Natural killer cell treated with Interleukin-12 subunit alpha and Interleukin-12 subunit beta and Interleukin-15 and Interleukin-18, amount 100 ng/mL, for 72 hours (primary cell): ENCODE measurements around the gene PIK3C2G. TPM values are rescaled to one million over a fixed set of nuclear protein-coding genes. Genes with fewer than 3 reads are reported as not detected.

Experiments
- ATAC-seq, 2 donors: fragments of 150-1000 bp; cut with Tn5 transposase in 1 of 2; sonication (Bioruptor Pico), chemical (Tn5 transposase) in 1 of 2; 2 replicates each; pipeline ENCODE4 v1.10.0; 2021
- DNase-seq: peaks from one replicate; pipeline ENCODE4 v3.0.0; 2022; ENCODE audit warnings: low spot score
- H3K27ac Mint-ChIP-seq, 2 donors: 1 replicate in 1 of 2; 2 replicates in 1 of 2; pipeline ENCODE4 v1.8.0; 2022; ENCODE audit warnings: mixed read lengths in 2 of 2, mild to moderate bottlenecking in 1 of 2, moderate library complexity in 1 of 2
- H3K27me3 Mint-ChIP-seq, 2 donors: 1 replicate in 1 of 2; 2 replicates in 1 of 2; pipeline ENCODE4 v1.8.0; 2022; ENCODE audit warnings: mixed read lengths in 2 of 2
- H3K36me3 Mint-ChIP-seq: one replicate; pipeline ENCODE4 v1.8.0; 2022; ENCODE audit warnings: mixed read lengths
- H3K4me1 Mint-ChIP-seq, 2 donors: 1 replicate in 1 of 2; 2 replicates in 1 of 2; pipeline ENCODE4 v1.8.0; 2022; ENCODE audit warnings: low read depth in 2 of 2, mixed read lengths in 2 of 2, mild to moderate bottlenecking in 1 of 2
- H3K4me3 Mint-ChIP-seq: one replicate; pipeline ENCODE4 v1.8.0; 2022; ENCODE audit warnings: mixed read lengths
- H3K9me3 Mint-ChIP-seq: 2 replicates; pipeline ENCODE4 v1.8.0; 2022; ENCODE audit warnings: mixed read lengths
- total RNA-seq, 2 donors: library from RNA; stranded (reverse); gene quantifications; one replicate each; pipeline ENCODE4 v1.2.3, GENCODE V29; 2022

The PIK3C2G gene
- total RNA-seq, 2 donors from 2014 or later, result not detected

DNA sequence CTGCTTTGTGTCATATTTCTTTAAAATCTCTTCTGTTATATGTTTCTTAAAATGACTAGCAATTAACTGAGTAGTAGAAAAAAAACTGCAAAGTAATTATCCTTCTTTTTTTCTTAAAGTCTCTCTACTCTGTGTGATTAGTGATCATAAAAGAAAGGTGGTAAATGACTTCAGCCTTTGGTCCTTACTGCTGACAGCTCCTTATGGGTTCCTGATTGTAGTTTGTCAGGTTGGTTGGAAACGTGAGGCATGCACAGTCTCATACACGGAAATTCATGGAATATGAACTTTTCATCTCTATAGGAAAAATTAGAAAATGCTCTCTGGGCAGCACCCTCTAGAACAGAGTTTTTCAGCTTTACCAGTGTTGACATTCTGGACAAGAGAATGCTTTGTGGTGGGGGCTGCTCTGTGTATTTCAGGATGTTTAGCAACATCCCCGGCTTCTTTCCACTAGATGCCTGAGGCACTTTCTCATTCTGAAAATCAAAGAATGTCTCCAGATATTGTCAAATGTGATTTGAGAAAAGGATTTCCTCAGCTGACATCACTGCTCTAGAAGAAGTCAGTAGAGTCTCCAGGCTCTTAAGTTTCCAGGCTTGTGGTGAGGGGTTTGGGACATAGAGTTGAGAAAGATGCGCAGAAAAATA, 121.0 kb downstream of the PIK3C2G start:
- Mint-ChIP-seq H3K27me3 (no peaks in the 10 kb centered on the region), H3K4me3 (no peak overlapping the region)
- no peak for ATAC-seq

DNA sequence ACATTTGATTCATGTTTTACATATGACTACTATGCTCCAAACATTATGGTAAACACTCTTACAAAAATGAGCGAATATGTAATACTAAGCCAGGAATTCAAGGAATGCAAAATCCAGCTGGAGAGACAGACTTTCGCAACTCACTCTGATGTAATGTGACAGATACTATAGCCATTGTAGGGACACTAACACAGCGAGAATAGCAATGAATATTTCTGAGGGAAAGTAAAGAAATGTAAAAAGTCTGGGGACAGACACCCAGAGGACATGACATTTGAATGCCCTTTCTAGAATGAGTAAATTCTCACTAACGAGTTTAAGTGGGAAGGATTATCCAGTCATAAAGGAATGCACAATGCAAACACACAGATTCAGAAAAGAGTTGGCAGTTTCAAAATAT, 121.9 kb downstream of the PIK3C2G start:
- Mint-ChIP-seq H3K36me3 (peaks cover 6% of the 10 kb centered on the region), H3K9me3 (peaks cover 24% of the 10 kb centered on the region), H3K4me1 (no peaks in the 10 kb centered on the region), H3K27ac (no peak overlapping the region), H3K4me3 (no peak overlapping the region), H3K27me3 (no peaks in the 10 kb centered on the region)
- no peak for ATAC-seq
- no peak for DNase-seq

More for the DNA sequence above, 121.0 kb downstream of the PIK3C2G start:
- no peak for DNase-seq
- Mint-ChIP-seq H3K9me3 (peaks cover 23% of the 10 kb centered on the region), H3K36me3 (peaks cover 6% of the 10 kb centered on the region), H3K27ac (no peak overlapping the region), H3K4me1 (no peaks in the 10 kb centered on the region)

DNA sequence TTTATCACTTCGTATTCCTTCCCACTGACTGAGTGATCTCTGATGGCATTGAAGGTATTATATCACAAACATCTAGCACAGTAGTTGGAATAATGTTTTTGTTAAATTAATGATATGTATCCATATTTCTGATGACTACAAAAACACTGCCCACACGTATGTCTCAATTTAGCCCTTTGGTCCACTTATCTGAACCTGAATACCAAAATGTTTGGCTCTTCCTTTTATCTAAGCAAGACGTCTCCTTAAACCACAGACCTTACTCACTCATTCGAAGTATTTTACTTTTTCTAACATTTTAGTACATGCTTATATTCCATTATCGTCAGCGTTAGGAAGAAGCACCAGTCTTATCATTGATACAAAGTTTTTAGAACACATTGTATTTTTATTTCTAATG, 126.4 kb downstream of the PIK3C2G start:
- Mint-ChIP-seq H3K27me3 (no peaks in the 10 kb centered on the region), H3K27ac (no peak overlapping the region), H3K4me1 (no peaks in the 10 kb centered on the region), H3K4me3 (no peak overlapping the region), H3K9me3 (peaks cover 28% of the 10 kb centered on the region), H3K36me3 (peaks cover 6% of the 10 kb centered on the region)
- ATAC-seq, result no peak
- DNase-seq, result no peak

DNA sequence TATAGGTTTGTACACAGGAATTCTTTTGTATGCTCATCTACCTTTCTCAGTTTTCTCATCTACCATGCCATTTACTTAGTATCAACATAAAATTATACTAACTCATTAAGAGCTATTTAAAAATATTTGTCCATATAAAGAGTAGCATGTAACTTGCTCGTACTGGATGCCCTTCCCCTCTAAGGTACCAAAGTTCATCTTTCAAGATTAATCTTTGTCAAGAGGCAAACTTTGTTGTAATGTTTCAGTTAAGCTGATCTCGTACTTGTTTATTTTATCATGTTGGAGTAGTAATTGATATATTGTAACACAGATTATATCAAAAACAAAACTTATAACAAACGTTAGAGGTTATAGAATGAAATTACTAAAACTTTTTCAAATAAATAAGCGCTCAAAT, 128.5 kb downstream of the PIK3C2G start:
- Mint-ChIP-seq H3K9me3 (peaks cover 34% of the 10 kb centered on the region), H3K4me3 (no peak overlapping the region), H3K36me3 (peaks cover 6% of the 10 kb centered on the region), H3K4me1 (no peaks in the 10 kb centered on the region), H3K27ac (no peak overlapping the region), H3K27me3 (no peaks in the 10 kb centered on the region)
- DNase-seq (no peak), ATAC-seq (no peak)

DNA sequence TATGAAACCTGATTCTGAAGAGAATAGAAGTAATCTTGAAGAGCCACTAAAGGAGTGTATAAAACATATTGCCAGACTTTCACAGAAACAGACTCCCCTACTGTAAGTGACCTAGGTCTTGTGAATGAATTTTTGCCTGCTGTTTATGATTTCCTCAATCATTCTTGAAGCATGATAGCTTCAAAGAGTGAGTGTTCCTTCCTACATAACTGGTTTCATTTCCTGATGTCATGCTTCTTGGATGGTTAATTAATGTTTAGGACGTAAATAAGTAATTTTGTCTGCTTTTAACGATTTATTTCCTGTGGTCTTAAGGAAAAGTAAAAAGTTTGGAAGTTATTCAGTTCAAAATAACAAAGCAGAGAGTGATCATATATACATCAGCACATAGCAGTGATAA, 129.8 kb downstream of the PIK3C2G start:
- Mint-ChIP-seq H3K36me3 (peaks cover 2% of the 10 kb centered on the region), H3K27ac (no peak overlapping the region), H3K4me3 (no peak overlapping the region), H3K9me3 (peaks cover 28% of the 10 kb centered on the region), H3K4me1 (no peaks in the 10 kb centered on the region), H3K27me3 (no peaks in the 10 kb centered on the region)
- DNase-seq, result no peak
- no peak for ATAC-seq

DNA sequence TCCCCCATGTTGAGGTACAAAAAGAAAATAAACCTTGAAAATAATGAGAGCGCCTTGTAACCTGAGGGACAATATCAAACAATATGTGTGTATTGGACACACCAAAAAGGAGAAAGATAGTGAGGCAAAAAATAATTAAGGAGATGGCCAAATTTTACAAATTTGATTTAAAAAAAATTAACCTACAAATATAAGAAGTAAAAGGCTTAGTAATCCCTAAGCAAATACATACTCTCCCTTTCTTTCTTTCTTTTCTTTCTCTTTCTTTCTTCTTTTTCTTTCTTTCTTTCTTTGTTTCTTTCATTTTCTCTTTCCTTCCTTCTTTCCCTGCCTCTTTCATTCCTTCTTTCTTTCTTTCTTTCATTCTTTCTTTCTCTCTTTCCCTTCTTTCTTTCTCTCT, 133.4 kb downstream of the PIK3C2G start:
- no peaks in the 10 kb centered on the region for H3K36me3 Mint-ChIP-seq
- DNase-seq (no peak), ATAC-seq (no peak)
- peaks cover 15% of the 10 kb centered on the region for H3K9me3 Mint-ChIP-seq
- no peak overlapping the region for H3K4me3 Mint-ChIP-seq
- H3K27ac Mint-ChIP-seq, result no peak overlapping the region
- no peaks in the 10 kb centered on the region for H3K4me1 Mint-ChIP-seq
- H3K27me3 Mint-ChIP-seq, result no peaks in the 10 kb centered on the region

DNA sequence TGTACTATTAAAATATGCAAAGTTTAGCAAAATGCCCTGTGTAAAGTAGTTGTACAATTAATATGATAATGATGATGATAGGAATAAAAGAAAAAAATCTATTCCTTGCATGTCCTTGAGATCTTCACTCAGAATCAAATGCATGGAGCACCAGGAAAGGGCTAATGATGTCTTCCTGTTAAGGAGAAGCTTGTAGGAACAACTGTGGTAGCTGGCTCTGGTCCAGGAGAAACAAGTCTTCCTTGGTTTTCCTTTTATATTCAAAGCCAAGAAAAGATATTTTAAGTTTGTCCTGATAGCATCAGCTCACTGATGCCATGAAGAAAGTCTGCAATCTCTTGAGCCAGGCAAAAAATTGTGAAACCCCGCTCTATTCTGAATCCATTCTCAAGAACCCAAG, 138.9 kb downstream of the PIK3C2G start:
- Mint-ChIP-seq H3K4me1 (no peaks in the 10 kb centered on the region), H3K27ac (no peak overlapping the region), H3K9me3 (peaks cover 14% of the 10 kb centered on the region), H3K36me3 (no peaks in the 10 kb centered on the region), H3K27me3 (no peaks in the 10 kb centered on the region), H3K4me3 (no peak overlapping the region)
- ATAC-seq, result no peak
- no peak for DNase-seq

DNA sequence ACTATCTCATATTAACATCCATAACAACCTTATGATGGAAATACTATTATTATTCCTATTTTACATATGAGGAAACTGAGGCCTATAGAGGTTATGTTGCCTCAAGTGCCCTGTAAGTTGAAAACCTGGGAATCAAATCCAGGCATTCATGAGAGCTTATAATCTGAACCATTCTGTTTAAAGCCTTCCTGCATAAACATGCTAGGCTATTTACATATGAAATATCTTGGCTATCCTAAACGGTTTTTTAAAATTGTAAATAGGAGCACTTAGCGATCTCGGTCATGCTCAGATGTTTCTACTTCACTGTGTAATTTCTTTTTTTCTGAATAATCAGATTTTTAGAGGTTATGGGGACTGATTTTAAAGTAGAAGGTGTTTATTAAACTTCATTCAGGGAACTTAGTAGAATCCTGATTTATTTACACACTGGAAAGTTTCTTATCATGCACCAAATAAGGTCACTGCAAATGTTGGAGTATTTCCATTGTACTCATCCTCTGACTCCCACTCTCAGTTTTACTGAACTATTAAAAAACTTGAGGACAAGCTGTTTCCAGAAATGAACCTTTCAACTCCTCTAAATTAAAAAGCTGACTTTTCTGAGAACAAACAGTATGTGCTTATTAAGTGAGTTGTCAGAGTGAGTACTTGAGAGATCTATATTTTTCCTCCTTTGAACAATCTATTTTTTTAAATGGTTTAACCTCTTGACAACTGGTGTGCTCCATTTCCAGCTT, 141.7 kb downstream of the PIK3C2G start:
- DNase-seq (no peak), ATAC-seq (no peak)
- Mint-ChIP-seq H3K4me3 (no peak overlapping the region), H3K27me3 (no peaks in the 10 kb centered on the region), H3K27ac (no peak overlapping the region), H3K4me1 (no peaks in the 10 kb centered on the region), H3K9me3 (peaks cover 21% of the 10 kb centered on the region), H3K36me3 (no peaks in the 10 kb centered on the region)

DNA sequence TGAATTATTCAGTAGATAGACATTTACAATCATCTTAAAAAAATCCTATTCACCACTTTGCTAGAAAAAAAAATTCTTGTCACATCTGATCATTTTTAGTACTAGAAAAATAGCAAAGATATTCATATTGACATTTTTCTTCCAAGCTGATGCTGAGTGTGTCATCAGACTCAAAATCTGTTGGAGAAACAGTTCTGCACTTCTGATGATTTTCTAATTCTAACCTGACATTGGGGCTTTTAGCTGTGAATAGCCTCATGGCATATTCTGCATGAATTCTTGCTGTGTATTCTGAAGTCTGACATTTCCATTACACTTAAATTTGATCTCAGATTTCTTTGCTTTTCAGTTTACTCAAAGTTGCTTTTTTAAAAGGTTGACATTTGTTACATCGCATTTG, 150.1 kb downstream of the PIK3C2G start:
- Mint-ChIP-seq H3K4me1 (no peaks in the 10 kb centered on the region), H3K9me3 (peaks cover 14% of the 10 kb centered on the region), H3K36me3 (no peaks in the 10 kb centered on the region), H3K4me3 (no peak overlapping the region), H3K27ac (no peak overlapping the region), H3K27me3 (no peaks in the 10 kb centered on the region)
- no peak for ATAC-seq
- DNase-seq, result no peak

DNA sequence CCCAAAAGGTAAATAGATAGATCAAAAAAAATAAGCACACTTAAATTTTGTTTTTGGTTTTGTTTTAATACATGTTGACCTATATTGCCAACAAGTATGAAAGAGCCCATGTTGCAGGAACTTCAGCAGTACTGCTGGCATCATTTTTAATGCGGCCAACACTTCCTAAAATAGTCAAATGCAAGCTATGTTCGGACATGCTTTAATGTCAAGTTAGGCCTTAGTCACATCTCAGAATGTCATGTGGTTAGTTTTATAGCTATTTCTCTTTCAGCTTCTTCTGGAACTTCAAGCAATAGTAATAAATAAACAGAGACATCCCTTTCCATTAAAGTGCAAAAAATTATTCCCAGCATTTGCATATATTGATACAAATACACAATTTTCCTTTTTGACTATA, 153.4 kb downstream of the PIK3C2G start:
- H3K4me1 Mint-ChIP-seq, result no peaks in the 10 kb centered on the region
- H3K4me3 Mint-ChIP-seq, result no peak overlapping the region
- DNase-seq (no peak), ATAC-seq (no peak)
- H3K27ac Mint-ChIP-seq, result no peak overlapping the region
- no peaks in the 10 kb centered on the region for H3K36me3 Mint-ChIP-seq
- no peaks in the 10 kb centered on the region for H3K27me3 Mint-ChIP-seq
- H3K9me3 Mint-ChIP-seq, result peaks cover 10% of the 10 kb centered on the region

DNA sequence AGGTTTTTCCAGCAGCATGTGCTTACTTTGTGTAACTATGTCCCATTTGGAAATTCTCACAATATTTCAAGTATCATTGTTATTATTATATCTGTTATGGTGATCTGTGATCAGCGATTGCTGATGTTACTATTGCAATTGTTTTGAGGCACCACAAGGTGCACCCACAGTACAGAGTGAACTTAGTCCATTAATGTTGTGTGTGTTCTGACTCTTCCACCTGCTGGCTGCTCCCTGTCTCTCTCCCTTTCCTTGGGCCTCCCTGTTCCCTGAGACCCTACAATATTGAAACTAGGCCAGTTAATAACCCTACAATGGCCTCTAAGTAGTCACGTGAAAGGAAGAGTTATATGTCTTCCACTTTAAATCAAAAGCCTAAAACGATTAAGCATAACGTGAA, 153.9 kb downstream of the PIK3C2G start:
- peaks cover 8% of the 10 kb centered on the region for H3K9me3 Mint-ChIP-seq
- no peak overlapping the region for H3K4me3 Mint-ChIP-seq
- H3K27me3 Mint-ChIP-seq, result no peaks in the 10 kb centered on the region
- no peaks in the 10 kb centered on the region for H3K36me3 Mint-ChIP-seq
- no peak for ATAC-seq
- H3K4me1 Mint-ChIP-seq, result no peaks in the 10 kb centered on the region
- no peak for DNase-seq
- no peak overlapping the region for H3K27ac Mint-ChIP-seq

DNA sequence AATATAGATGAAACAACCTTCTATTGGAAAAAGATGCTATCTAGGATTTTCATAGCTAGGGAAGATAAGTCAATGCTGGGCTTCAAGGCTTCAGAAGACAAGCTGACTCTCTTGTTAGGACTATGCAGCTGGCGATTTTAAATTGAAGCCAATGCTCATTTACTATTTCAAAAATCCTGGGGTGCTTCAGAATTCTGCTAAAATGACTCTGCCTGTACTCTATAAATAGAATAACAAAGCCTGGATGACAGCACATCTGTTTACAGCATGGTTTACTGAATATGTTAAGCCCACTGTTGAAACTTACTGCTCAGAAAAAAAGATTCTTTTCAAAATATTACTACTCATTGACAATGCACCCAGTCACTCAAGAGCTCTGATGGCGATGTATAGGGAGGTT, 155.1 kb downstream of the PIK3C2G start:
- no peak overlapping the region for H3K27ac Mint-ChIP-seq
- no peaks in the 10 kb centered on the region for H3K36me3 Mint-ChIP-seq
- no peak overlapping the region for H3K4me3 Mint-ChIP-seq
- ATAC-seq (no peak), DNase-seq (no peak)
- H3K4me1 Mint-ChIP-seq, result no peaks in the 10 kb centered on the region
- H3K27me3 Mint-ChIP-seq, result no peaks in the 10 kb centered on the region
- H3K9me3 Mint-ChIP-seq, result peaks cover 8% of the 10 kb centered on the region

DNA sequence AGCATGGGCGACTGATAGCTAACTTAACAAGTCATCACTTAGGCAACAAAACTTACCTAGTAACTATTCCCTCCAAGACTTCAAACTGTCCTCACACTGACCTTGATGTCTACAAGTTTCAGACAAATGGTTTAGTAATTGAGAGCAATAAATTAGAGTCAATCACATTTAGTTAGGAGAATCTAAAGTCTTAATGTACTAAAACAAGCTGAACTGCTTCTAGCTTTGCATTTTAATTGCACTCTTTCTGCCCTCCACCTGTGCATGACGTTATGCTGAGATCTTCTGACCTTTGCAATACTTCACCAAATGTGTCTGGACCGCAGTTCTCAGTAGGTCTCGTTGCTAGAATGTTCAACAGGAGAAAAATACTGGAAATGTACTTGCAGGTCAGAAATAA, 158.0 kb downstream of the PIK3C2G start:
- Mint-ChIP-seq H3K27ac (no peak overlapping the region), H3K4me1 (no peaks in the 10 kb centered on the region), H3K4me3 (no peak overlapping the region), H3K9me3 (peaks cover 12% of the 10 kb centered on the region), H3K36me3 (no peaks in the 10 kb centered on the region), H3K27me3 (no peaks in the 10 kb centered on the region)
- ATAC-seq (no peak), DNase-seq (no peak)

DNA sequence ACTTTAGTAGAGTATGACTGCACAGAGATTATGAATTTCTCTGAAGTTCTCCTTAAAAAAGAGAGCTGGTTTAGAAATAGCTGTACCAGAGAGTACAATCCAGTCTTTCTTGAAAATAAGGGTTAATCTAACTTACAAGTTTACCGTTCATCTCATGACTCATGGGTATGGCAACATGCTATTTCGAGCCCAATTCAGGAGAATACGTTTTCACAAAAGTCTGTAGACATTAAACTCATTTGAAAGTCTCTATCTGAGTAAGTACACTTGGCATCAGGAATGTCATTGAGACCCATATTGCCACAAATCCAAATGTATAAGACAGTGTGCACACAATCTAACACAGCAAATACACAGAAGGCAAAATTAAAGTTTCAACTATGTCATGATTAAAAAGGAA, 160.5 kb downstream of the PIK3C2G start:
- peaks cover 4% of the 10 kb centered on the region for H3K36me3 Mint-ChIP-seq
- peaks cover 9% of the 10 kb centered on the region for H3K9me3 Mint-ChIP-seq
- no peak overlapping the region for H3K27ac Mint-ChIP-seq
- H3K27me3 Mint-ChIP-seq, result no peaks in the 10 kb centered on the region
- H3K4me3 Mint-ChIP-seq, result no peak overlapping the region
- DNase-seq (no peak), ATAC-seq (no peak)
- H3K4me1 Mint-ChIP-seq, result no peaks in the 10 kb centered on the region

DNA sequence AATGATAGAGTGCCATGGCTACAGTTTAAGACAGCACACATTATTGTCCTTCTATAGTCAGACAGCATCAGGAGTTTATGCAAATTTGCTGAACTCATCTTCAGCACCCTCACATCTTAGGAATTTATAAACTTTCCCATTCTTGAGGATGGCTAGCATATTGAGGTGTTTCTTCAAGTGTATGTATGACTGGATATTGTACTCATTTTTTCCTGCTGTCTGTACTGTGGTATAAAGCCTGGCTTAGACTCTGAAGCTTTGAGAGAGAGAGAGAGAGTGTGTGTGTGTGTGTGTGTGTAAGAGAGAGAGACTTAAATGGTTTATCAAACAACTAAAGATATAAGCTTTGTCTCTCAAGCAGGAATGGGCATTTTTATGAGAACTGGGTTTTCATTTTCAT, 161.6 kb downstream of the PIK3C2G start:
- Mint-ChIP-seq H3K27me3 (no peaks in the 10 kb centered on the region), H3K9me3 (peaks cover 7% of the 10 kb centered on the region), H3K27ac (no peak overlapping the region), H3K36me3 (peaks cover 4% of the 10 kb centered on the region), H3K4me1 (no peaks in the 10 kb centered on the region), H3K4me3 (no peak overlapping the region)
- ATAC-seq, result no peak
- no peak for DNase-seq
